OCI-LY7 (cell line): Measurements from ENCODE around the gene BRINP2.

Source experiments
- CTCF ChIP-seq: fragments of 200-600 bp; sonication (generic); conservative IDR thresholded peaks from 2 replicates; pipeline ENCODE4 v1.5.1; 2014; ENCODE audit warnings: mild to moderate bottlenecking, antibody characterized with exemption, low read length, moderate library complexity, mixed read lengths
- EZH2phosphoT487 ChIP-seq: fragments of 200-600 bp; sonication (generic); IDR thresholded peaks from 2 replicates; pipeline ENCODE4 v1.6.1; 2018; ENCODE audit warnings: low read depth, borderline replicate concordance, mild to moderate bottlenecking, mixed run types, antibody characterized with exemption, low read length, moderate library complexity, mixed read lengths

GRCh38 chr1:177198243-177198642, 27.5 kb downstream of the BRINP2 start:
- TF ChIP-seq CTCF (no peak), EZH2phosphoT487 (no peak)
